ENCODE data around the gene APMAP.

Gene APMAP

GRCh38 chr20:24971376-24972101, 21.0 kb downstream of the APMAP start:
- H2AFZ ChIP-seq (ENCODE audit: low read length): no peak overlapping the region
- no peak overlapping the region for H3K4me3 ChIP-seq (ENCODE audit: low read depth, low read length, poor library complexity, severe bottlenecking)
- no peak overlapping the region for H3K4me2 ChIP-seq (ENCODE audit: low read length)

GRCh38 chr20:24970754-24971153, 21.8 kb downstream of the APMAP start:
- H3K4me2 ChIP-seq (ENCODE audit: low read length): no peak overlapping the region
- H3K4me1 ChIP-seq (ENCODE audit: insufficient read depth, low read length, severe bottlenecking): no peaks in the 10 kb centered on the region
- H3K27ac ChIP-seq (ENCODE audit: low read depth, low read length, poor library complexity, severe bottlenecking): no peak overlapping the region
- no peaks in the 10 kb centered on the region for H3F3A ChIP-seq (ENCODE audit: insufficient read depth, low read length)
- no peak overlapping the region for H2AFZ ChIP-seq (ENCODE audit: low read length)
- no peaks in the 10 kb centered on the region for H4K20me1 ChIP-seq (ENCODE audit: insufficient read depth, low read length)
- no peak for TF ChIP-seq EZH2 (IDR thresholded peaks at IDR 0.05; ENCODE audit: borderline replicate concordance, low read length)
- no peak for TF ChIP-seq CTCF (IDR thresholded peaks at IDR 0.05; ENCODE audit: low read length)
- H3K9ac ChIP-seq (ENCODE audit: low read length): no peak overlapping the region
- peaks cover 63% of the 10 kb centered on the region for H3K36me3 ChIP-seq (ENCODE audit: insufficient read depth, low read length)
- H3K9me3 ChIP-seq (ENCODE audit: low read length): no peaks in the 10 kb centered on the region; the same call in 1 of the 2 replicates
- H3K27me3 ChIP-seq (ENCODE audit: insufficient read depth, low read length): no peaks in the 10 kb centered on the region
- H3K4me3 ChIP-seq (ENCODE audit: low read depth, low read length, poor library complexity, severe bottlenecking): no peak overlapping the region
- H3K79me2 ChIP-seq (ENCODE audit: insufficient read depth, low read length): no peaks in the 10 kb centered on the region
- H3K9me2 ChIP-seq (ENCODE audit: low read depth, low read length): no peaks in the 10 kb centered on the region

More at GRCh38 chr20:24971376-24972101, 21.0 kb downstream of the APMAP start:
- H3F3A ChIP-seq (ENCODE audit: insufficient read depth, low read length): no peaks in the 10 kb centered on the region
- no peaks in the 10 kb centered on the region for H3K79me2 ChIP-seq (ENCODE audit: insufficient read depth, low read length)
- peaks cover 63% of the 10 kb centered on the region for H3K36me3 ChIP-seq (ENCODE audit: insufficient read depth, low read length)
- H3K9ac ChIP-seq (ENCODE audit: low read length): no peak overlapping the region
- no peaks in the 10 kb centered on the region for H3K4me1 ChIP-seq (ENCODE audit: insufficient read depth, low read length, severe bottlenecking)
- no peaks in the 10 kb centered on the region for H3K9me2 ChIP-seq (ENCODE audit: low read depth, low read length)
- no peaks in the 10 kb centered on the region for H3K27me3 ChIP-seq (ENCODE audit: insufficient read depth, low read length)
- H3K27ac ChIP-seq (ENCODE audit: low read depth, low read length, poor library complexity, severe bottlenecking): no peak overlapping the region
- TF ChIP-seq EZH2 (IDR thresholded peaks at IDR 0.05; ENCODE audit: borderline replicate concordance, low read length): no peak
- TF ChIP-seq CTCF (IDR thresholded peaks at IDR 0.05; ENCODE audit: low read length): no peak
- H3K9me3 ChIP-seq (ENCODE audit: low read length): no peaks in the 10 kb centered on the region; the same call in 1 of the 2 replicates
- no peaks in the 10 kb centered on the region for H4K20me1 ChIP-seq (ENCODE audit: insufficient read depth, low read length)

- no peak overlapping the region for H3K4me2 ChIP-seq (ENCODE audit: low read length)
- no peak overlapping the region for H2AFZ ChIP-seq (ENCODE audit: low read length)
- H3K9me2 ChIP-seq (ENCODE audit: low read depth, low read length): no peaks in the 10 kb centered on the region
- H3K9ac ChIP-seq (ENCODE audit: low read length): no peak overlapping the region
- no peak overlapping the region for H3K27ac ChIP-seq (ENCODE audit: low read depth, low read length, poor library complexity, severe bottlenecking)
- no peaks in the 10 kb centered on the region; the same call in 1 of the 2 replicates for H3K9me3 ChIP-seq (ENCODE audit: low read length)
- H4K20me1 ChIP-seq (ENCODE audit: insufficient read depth, low read length): no peaks in the 10 kb centered on the region
- no peaks in the 10 kb centered on the region for H3K79me2 ChIP-seq (ENCODE audit: insufficient read depth, low read length)
- TF ChIP-seq EZH2 (IDR thresholded peaks at IDR 0.05; ENCODE audit: borderline replicate concordance, low read length) (no peak), CTCF (IDR thresholded peaks at IDR 0.05; ENCODE audit: low read length) (no peak)
- no peak overlapping the region for H3K4me3 ChIP-seq (ENCODE audit: low read depth, low read length, poor library complexity, severe bottlenecking)
- H3K4me1 ChIP-seq (ENCODE audit: insufficient read depth, low read length, severe bottlenecking): no peaks in the 10 kb centered on the region
- H3K36me3 ChIP-seq (ENCODE audit: insufficient read depth, low read length): peaks cover 62% of the 10 kb centered on the region
- no peaks in the 10 kb centered on the region for H3K27me3 ChIP-seq (ENCODE audit: insufficient read depth, low read length)
- H3F3A ChIP-seq (ENCODE audit: insufficient read depth, low read length): no peaks in the 10 kb centered on the region
Observed at GRCh38 chr20:24970030-24970553, 22.5 kb downstream of the APMAP start.

Data from OCI-LY1 (cell line).